Bronchial epithelial cell (primary cell): ENCODE results near the gene BLNK. TPM values are rescaled to one million over a fixed set of nuclear protein-coding genes. Genes with fewer than 3 reads are reported as not detected.
A peak's percentile ranks its signal among the peaks of the same experiment; 100 is the strongest.

ENCODE experiments used
- DNase-seq: peaks from one replicate; pipeline ENCODE4 v3.0.0-alpha.2; 2010; ENCODE audit warnings: low read depth
- FAIRE-seq: peaks from 2 replicates; lab custom pipeline; 2011; peaks lifted over from hg19 to GRCh38; lab: Jason Lieb, UNC
- H3K27me3 ChIP-seq: 2 replicates; pipeline ENCODE4 v1.5.1; 2011; ENCODE audit warnings: low read length; ENCODE audit not compliant: control insufficient read depth, insufficient read depth
- H3K36me3 ChIP-seq: 2 replicates; pipeline ENCODE4 v1.5.1; 2011; ENCODE audit warnings: low read length; ENCODE audit not compliant: control insufficient read depth, insufficient read depth
- H3K4me3 ChIP-seq: 2 replicates; pipeline ENCODE4 v1.5.1; 2011; ENCODE audit warnings: mild to moderate bottlenecking, low read depth, low read length, control low read depth
- total RNA-seq: library from RNA; depleted of rRNA; stranded (reverse); fragments of >200 nt; gene quantifications from 2 replicates; pipeline ENCODE4 v1.2.1, GENCODE V29; 2014
- TF ChIP-seq, protein P1 (sequence below): IDR thresholded peaks from 2 replicates; pipeline ENCODE4 v1.5.1; 2011; ENCODE audit warnings: mild to moderate bottlenecking, moderate library complexity, low read length, control low read depth, inconsistent platforms; ENCODE audit not compliant: insufficient read depth, severe bottlenecking

The BLNK gene
- total RNA-seq, 1 donor from 2014 or later = 2.6 TPM

DNA sequence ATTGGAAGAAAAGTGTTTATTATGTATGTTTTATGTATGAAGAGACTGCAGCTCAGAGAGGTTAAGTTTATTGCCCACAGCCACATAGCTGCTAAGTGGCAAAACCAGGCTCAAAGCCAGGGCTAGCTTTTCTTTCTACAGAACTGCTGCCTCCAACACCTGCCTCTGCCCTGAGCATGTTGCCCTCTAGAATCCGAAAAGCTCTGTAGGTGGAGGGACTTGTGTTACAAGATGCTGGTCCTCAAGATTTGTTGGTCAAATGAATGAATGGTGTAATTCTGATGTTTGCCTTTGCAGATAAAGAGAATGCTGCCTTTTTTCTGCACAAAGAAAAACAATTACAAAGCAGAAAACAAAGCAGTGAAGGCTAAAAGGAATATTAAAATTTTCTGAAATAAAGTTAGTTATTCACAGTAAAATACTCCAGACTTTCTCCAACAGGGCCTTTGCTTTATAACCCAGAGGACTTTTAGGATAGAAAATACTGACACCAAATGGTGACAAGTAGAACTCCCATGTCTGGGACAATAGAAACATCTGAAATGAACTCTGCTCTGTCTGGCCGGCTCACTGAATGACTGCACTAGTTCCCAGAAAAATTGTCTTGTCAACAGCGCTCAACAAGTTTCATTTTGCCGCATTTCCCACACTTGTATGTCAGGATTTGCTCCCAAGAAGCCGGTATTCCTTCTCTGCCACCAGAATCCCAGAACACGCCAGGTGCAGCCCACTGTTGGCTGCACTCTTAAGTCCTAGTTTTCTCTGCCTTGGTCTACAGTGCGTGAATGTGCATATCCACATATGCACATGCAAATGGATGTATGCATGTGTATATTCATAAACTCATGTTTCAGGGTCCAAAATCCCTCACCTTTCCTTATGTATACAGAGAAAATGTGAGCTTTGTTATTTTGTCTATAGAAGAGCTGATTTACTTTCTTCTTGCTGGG lies 21.9 kb upstream of the BLNK start:
- no peaks in the 10 kb centered on the region for H3K36me3 ChIP-seq
- H3K4me3 ChIP-seq = no peak overlapping the region
- DNase-seq (peak; percentile 59), FAIRE-seq (no peak)
- no peaks in the 10 kb centered on the region for H3K27me3 ChIP-seq
- TF ChIP-seq, protein P1, sequence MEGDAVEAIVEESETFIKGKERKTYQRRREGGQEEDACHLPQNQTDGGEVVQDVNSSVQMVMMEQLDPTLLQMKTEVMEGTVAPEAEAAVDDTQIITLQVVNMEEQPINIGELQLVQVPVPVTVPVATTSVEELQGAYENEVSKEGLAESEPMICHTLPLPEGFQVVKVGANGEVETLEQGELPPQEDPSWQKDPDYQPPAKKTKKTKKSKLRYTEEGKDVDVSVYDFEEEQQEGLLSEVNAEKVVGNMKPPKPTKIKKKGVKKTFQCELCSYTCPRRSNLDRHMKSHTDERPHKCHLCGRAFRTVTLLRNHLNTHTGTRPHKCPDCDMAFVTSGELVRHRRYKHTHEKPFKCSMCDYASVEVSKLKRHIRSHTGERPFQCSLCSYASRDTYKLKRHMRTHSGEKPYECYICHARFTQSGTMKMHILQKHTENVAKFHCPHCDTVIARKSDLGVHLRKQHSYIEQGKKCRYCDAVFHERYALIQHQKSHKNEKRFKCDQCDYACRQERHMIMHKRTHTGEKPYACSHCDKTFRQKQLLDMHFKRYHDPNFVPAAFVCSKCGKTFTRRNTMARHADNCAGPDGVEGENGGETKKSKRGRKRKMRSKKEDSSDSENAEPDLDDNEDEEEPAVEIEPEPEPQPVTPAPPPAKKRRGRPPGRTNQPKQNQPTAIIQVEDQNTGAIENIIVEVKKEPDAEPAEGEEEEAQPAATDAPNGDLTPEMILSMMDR = peak; percentile 50

DNA sequence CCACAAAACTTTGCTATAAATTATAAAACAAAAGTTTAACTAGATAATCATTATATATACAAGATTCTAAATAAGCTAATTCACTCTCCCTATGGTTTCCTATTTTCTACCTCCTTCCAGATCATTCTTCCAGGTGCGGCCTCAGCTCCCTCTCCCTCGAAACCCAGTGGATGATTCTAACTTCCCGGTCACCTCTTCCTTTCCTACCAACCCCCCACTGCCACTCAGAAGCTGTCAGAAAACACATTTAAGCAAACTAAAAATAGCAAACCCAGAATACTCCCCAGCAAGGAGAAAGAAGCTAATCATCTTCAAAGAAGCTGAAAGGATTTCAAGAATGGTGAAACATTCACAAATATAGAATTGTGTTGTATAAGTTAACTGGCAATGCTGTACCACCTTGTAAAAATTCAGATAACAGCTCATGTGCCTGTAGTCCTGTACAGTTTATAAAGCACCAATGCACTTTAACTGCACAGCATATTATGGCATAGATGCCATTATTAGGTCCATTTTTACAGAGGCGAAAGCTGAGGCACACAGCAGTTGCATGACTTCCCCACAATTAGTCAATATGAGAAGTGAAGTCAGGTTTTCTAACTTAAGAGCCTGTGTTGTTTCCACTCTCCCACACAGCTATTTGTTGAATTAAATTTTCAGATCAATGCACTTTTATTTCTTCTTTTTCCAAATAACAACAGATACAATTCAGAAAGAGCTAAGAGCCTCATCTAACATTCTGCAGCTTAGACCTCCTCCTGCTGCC lies 19.2 kb upstream of the BLNK start:
- no peaks in the 10 kb centered on the region for H3K36me3 ChIP-seq
- FAIRE-seq = no peak

DNA sequence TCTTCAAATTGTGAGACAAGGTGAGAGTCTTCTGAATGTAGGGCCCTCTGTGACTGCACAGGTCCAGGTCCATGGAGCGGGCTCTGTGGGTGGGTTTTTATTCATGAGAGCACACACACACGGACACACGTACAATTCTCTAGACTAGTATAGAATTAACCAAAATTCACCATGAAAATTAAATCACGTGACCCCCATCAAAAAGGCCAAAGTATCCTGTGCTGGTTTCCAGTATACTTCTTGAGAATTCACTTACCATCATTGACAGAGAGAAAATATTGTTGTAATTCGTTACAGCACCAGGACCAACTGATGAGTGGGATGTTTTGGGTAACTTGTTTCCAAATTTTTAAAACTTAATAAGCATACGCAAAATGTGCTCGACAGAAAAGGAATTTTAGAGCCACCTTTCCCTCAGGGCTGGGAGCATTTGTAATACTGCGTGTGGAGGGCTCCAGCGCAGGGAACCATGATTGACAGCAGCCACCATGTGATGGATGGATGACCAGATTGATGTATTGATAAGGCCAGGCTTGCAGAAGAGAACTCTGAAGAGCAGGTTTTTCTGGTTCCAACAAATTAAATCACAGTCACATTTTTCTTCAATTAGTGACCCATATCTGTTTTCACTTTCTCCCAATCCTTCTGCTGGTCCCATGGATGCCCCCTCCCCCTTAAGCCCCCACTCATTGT lies 18.0 kb upstream of the BLNK start:
- DNase-seq (no peak), FAIRE-seq (no peak)
- Histone ChIP-seq H3K27me3 (no peaks in the 10 kb centered on the region), H3K36me3 (no peaks in the 10 kb centered on the region), H3K4me3 (no peak overlapping the region)
- TF ChIP-seq, protein P1 = no peak

More for the DNA sequence above, 19.2 kb upstream of the BLNK start:
- no peaks in the 10 kb centered on the region for H3K27me3 ChIP-seq
- no peak for DNase-seq
- TF ChIP-seq, protein P1 = no peak
- no peak overlapping the region for H3K4me3 ChIP-seq

DNA sequence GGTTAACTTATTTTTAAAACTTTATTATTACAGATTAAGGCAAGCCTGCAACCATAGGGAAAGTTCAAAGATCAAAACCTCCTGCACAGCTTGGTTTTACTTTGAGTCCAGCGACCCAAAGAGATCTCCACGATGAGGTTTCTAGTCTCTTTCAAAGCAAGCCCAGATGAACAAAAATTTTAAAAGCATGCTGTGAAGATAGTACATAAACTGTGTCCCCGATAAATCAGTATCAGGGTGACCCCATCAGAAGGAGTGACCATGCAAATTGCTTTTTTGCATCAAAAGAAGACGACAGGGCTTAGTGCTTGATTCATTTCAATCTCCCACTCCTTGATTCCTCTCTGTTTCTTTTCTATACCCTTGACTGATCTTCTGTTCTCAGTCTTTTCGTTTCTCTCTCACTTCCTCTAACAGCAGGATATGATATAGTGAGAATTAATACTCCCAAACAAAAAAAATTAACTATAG lies 16.8 kb upstream of the BLNK start:
- TF ChIP-seq, protein P1 = no peak
- FAIRE-seq (no peak), DNase-seq (no peak)
- Histone ChIP-seq H3K4me3 (no peak overlapping the region), H3K36me3 (no peaks in the 10 kb centered on the region), H3K27me3 (no peaks in the 10 kb centered on the region)

DNA sequence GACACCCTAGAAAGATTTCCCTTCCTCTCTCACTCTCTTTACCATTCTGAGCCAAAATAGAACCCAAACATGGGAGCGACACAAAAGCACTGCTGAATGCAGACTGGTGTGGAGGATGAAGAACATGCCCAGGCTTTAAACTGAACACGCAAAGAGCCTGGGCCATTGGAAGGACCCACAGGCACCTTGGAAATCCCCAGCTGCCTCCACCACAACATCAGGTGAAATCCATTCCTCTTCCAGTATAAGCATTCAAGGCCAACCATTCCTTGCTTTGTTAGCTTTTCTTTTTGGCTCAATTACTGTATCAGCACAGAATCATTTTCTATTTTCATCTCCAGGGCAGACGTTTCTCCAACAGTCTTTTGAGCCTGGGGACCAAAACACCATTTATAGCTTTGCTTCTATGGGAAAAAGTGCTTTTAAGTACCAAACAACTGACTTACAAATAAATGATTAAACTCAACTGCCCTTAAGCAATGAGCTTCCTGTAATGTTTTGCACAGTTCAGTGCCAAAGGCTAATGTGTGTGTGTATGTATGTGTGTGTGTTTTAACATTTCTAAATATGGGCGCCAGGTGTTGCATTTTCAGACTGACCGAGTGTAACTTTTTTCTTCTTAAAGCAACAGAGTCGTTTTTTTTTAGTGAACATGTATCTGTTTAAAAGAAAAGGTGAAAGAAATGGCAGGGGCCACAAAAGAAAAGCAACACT lies 16.2 kb upstream of the BLNK start:
- peak; percentile 79 for DNase-seq
- Histone ChIP-seq H3K36me3 (no peaks in the 10 kb centered on the region), H3K27me3 (no peaks in the 10 kb centered on the region), H3K4me3 (no peak overlapping the region)
- FAIRE-seq = no peak
- TF ChIP-seq, protein P1 = no peak
